BLaER1 (cell line): ENCODE results near the gene BIRC3.

ENCODE experiments used
- H3K27ac ChIP-seq: shearing (Covaris generic); formaldehyde crosslinking; 2 replicates; pipeline ENCODE4 v1.8.1; 2022
- H3K27me3 ChIP-seq: shearing (Covaris generic); formaldehyde crosslinking; 2 replicates; pipeline ENCODE4 v1.8.1; 2022
- H3K36me3 ChIP-seq: shearing (Covaris generic); formaldehyde crosslinking; 2 replicates; pipeline ENCODE4 v1.8.1; 2022
- H3K4me1 ChIP-seq: shearing (Covaris generic); formaldehyde crosslinking; 2 replicates; pipeline ENCODE4 v1.8.1; 2022
- H3K4me2 ChIP-seq: shearing (Covaris generic); formaldehyde crosslinking; 2 replicates; pipeline ENCODE4 v1.8.1; 2022
- H3K4me3 ChIP-seq: shearing (Covaris generic); formaldehyde crosslinking; 2 replicates; pipeline ENCODE4 v1.8.1; 2022
- H3K9ac ChIP-seq: shearing (Covaris generic); formaldehyde crosslinking; 2 replicates; pipeline ENCODE4 v1.8.1; 2022
- H3K9me3 ChIP-seq: shearing (Covaris generic); formaldehyde crosslinking; 2 replicates; pipeline ENCODE4 v1.8.1; 2022
- H4K20me1 ChIP-seq: shearing (Covaris generic); formaldehyde crosslinking; 2 replicates; pipeline ENCODE4 v1.8.1; 2022
- Cebpa-rat ChIP-seq: shearing (Covaris generic); IDR thresholded peaks from 2 replicates; pipeline ENCODE4 v1.8.1; 2022

BIRC3 gene

DNA sequence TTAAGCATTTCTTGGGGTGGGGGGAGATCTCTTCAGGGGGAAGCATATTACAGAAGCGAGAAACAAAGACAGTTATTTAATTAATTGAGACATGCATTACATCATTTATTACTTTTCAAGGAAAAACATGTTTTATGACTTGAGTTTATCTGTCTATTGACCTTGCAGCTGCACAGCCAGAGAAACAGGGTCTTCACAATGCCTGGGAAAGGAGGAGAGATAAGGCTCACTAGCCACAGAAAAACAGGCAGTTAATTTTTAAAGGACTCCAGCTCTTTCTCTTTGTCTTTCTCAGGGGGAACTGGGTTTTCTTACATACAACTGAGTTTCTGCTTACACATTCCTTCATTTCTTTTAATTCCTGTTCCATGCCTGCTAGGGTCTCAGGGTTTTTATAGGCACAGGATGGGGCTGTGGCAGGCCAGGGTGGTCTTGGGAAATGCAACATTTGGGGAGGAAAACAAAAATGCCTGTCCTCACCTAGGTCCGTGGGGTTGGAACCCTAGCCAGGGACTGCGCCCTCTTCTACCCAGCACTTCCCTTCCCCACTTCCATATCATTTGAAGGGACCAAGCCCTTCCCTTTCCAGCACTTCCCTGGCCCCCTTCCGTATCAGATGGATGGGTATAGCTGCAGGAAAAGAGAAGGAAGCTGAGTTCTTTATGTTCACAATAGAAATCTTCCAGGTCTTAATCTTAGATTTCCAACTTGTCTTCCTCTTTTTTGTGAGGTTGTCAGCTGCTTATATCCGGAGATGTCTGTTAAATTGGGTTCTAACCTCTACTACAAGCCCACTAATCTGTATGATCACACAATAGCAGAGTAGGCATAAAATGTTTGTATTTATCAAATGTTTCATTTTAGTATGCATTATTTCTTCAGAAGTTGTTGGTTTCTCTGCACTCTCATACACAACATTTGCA is 68.1 kb downstream of the BIRC3 start:
- Histone ChIP-seq H4K20me1 (no peaks in the 10 kb centered on the region), H3K9me3 (peaks cover 8% of the 10 kb centered on the region), H3K27me3 (no peaks in the 10 kb centered on the region), H3K36me3 (peaks cover 45% of the 10 kb centered on the region), H3K4me3 (no peak overlapping the region), H3K4me2 (peak overlapping the region; percentile 15; the same call in 1 of the 2 replicates), H3K27ac (no peak overlapping the region), H3K4me1 (peaks cover 23% of the 10 kb centered on the region), H3K9ac (no peak overlapping the region)
- no peak for TF ChIP-seq Cebpa-rat

DNA sequence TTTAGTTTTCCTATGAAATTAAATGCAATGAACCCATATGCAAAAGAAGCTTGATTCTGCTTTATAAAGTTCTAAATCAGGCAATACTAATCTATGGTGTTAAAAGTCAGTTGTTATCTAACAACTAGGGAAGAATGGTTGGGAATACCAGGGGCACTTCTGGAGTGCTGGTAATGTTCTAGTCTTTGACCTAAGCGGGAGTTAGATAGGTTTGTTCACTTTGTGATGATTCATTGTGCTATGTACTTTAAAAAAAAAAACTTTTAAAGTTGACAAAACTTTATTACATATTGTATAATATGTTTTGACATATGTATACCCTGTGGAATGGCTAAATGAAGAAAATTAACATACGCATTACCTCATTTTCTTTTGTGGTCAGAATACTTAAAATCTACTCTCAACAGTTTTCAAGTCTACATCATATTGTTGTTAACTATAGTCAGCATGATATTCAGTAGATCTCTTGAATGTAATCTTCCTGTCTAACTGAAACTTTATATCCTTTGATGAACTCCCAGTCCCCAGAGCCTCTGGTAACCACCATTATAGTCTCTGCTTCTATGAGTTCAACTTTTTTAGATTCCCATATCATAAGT is 69.0 kb downstream of the BIRC3 start:
- no peaks in the 10 kb centered on the region for H4K20me1 ChIP-seq
- TF ChIP-seq Cebpa-rat: no peak
- H3K4me1 ChIP-seq: peaks cover 23% of the 10 kb centered on the region
- no peak overlapping the region for H3K9ac ChIP-seq
- H3K4me2 ChIP-seq: peak overlapping the region; percentile 46
- no peaks in the 10 kb centered on the region for H3K27me3 ChIP-seq
- peaks cover 8% of the 10 kb centered on the region for H3K9me3 ChIP-seq
- no peak overlapping the region for H3K27ac ChIP-seq
- no peak overlapping the region for H3K4me3 ChIP-seq
- H3K36me3 ChIP-seq: peaks cover 45% of the 10 kb centered on the region

DNA sequence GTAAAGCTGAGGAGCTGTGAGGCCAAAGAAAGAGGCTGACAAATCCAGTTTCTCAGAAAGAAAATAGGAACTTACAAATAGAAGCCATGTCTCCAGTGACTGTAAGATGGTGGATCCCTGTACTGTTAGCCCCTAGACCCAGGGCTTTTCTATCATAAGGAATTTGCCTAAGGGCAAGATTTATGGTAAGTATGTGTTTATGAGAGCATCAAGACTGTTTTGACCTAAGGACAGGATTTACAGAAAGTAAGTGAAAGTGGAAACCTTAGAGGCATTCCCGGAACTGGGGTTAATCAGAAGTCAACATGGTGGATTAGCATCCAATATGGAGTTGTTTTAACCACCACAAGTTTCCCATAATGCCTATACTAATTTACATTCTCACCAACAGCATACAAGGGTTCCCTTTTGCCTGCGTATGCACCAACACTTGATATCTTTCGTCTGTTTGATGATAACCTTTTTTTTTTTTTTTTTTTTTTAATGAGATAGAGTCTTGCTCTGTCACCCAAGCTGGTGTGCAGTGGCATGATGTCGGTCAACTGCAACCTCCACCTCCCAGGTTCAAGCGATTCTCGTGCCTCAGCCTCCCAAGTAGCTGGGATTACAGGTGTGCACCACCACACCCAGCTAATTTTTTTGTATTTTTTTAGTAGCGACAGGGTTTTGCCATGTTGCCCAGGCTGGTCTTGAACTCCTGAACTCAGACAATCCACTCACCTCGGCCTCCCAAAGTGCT is 69.9 kb downstream of the BIRC3 start:
- TF ChIP-seq Cebpa-rat: no peak
- no peak overlapping the region for H3K27ac ChIP-seq

More for the DNA sequence above, 69.9 kb downstream of the BIRC3 start:
- Histone ChIP-seq H3K36me3 (peaks cover 45% of the 10 kb centered on the region), H3K9ac (no peak overlapping the region), H3K4me2 (peak overlapping the region; percentile 46), H3K4me3 (no peak overlapping the region), H4K20me1 (no peaks in the 10 kb centered on the region), H3K9me3 (peaks cover 8% of the 10 kb centered on the region), H3K27me3 (no peaks in the 10 kb centered on the region), H3K4me1 (peaks cover 23% of the 10 kb centered on the region)
